Measurements from ENCODE around the gene DVL1.
"Not testable (repeated sequence)": the region's sequence is repeated elsewhere in the genome, so short reads cannot be mapped to it uniquely, and the experiment has no call there.

DVL1 gene

DNA sequence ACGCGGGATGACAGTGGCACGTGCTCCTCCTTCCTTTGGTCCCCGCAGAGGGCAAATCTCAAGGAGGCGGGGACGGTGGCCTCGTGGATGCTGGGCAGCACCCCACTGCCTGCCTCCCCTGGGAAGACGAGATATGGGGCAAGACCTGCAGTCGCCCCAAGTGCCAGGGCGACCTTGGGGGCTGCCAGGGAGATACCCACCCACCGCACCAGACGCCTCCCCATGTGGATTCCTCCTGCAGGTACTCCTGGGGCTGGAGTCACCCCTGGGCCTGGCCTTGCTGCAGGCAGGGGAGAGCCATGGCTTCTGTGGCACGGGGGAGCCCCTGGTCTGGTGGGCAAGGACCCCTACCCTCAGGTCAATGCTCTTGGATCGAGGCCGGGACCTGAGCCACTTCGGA lies 31.6 kb upstream of the DVL1 start:
- Histone ChIP-seq H3K4me1 (ENCODE audit: insufficient read depth, low read length) (no peaks in the 10 kb centered on the region), H3K9ac (ENCODE audit: low read depth, low read length) (no peak overlapping the region), H3K36me3 (ENCODE audit: insufficient read depth, low read length) (no peaks in the 10 kb centered on the region), H3K9me3 (ENCODE audit: control insufficient read depth, insufficient read depth, low read length) (no peaks in the 10 kb centered on the region)

- Histone ChIP-seq H3K4me1 (ENCODE audit: insufficient read depth, low read length) (no peaks in the 10 kb centered on the region), H3K9ac (ENCODE audit: low read depth, low read length) (no peak overlapping the region), H3K9me3 (ENCODE audit: control insufficient read depth, insufficient read depth, low read length) (no peaks in the 10 kb centered on the region), H3K36me3 (ENCODE audit: insufficient read depth, low read length) (no peaks in the 10 kb centered on the region)
These were observed 28.5 kb upstream of the DVL1 start for GRCh38 chr1:1377540-1378205.

DNA sequence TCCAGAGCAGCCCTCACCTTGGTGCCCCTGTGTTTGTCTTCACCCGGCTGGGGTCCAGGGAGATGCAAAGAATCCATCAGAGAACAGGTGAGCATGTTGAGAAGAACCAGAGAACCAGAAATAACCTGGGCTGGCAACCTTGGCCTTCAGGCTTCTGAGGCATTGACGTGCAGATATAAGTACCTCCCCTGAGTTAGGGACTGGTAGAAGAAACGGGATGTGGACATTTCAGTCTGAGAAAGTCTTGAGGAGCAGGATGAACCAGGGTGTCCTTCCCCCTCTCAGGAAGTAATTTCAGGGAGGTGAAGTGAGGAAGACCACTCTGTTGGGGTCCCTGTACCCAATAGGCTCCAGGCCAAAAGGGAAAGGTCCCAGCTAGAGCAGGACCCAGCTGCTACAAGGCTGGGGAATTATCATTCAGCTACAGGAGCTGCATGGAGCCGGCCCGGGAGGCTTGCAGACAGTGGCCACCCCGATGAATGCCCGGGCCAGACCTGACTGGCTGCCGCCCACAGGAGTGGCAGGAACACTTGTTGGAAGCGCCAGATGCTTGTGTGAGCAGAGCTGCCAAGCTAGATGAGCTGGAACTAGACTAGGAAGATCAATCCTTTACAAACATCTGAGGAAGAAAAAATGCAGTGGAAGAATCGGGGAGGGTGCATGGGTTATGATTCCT lies 27.5 kb upstream of the DVL1 start:
- Histone ChIP-seq H3K9ac (ENCODE audit: low read depth, low read length) (no peak overlapping the region), H3K36me3 (ENCODE audit: insufficient read depth, low read length) (no peaks in the 10 kb centered on the region), H3K4me1 (ENCODE audit: insufficient read depth, low read length) (no peaks in the 10 kb centered on the region), H3K9me3 (ENCODE audit: control insufficient read depth, insufficient read depth, low read length) (no peaks in the 10 kb centered on the region)

DNA sequence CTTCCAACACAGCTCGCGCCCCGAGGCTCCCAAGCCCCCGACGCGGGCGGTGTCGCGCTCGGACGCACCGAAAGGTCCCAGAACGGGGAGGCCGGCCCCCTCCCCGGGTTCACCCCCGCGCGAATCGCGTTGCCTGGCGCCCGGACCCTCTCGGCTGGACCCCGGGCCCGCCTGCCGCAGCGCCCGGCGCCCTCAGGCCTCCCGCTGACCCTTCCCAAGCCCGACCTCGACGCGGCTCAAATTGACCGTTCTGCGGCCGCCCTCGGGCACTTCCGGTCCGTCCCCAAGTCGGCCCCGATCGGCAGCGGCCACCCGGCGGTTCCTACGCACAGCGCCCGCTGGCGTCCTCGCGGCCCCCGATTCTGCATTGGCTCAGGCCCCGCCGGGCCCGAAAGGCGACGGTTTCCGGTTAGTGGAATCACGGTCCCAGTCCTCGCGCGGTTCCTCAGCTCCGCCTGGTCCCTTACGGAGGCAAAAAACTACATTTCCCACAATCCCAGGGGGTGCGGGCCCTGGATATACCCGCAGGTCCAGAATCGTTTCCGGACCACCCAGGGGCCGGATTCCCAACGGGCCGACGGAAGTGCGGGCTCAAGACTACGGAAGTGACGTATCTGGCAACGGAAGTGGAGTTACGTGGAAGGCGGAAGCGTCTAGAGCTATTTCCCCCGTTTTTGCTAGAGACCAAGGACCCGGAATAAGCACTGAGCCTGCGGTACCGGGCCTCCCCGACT lies 25.9 kb upstream of the DVL1 start, which contains the start of gene AURKAIP1:
Gene AURKAIP1, minus strand, starts transcription at position 279 of the 734 bp plus-strand sequence. CDS start 451 bp downstream, outside the sequence.
- Histone ChIP-seq H3K9me3 (ENCODE audit: control insufficient read depth, insufficient read depth, low read length) (no peaks in the 10 kb centered on the region), H3K9ac (ENCODE audit: low read depth, low read length) (peak within 1 kb of the TSS; percentile 93), H3K36me3 (ENCODE audit: insufficient read depth, low read length) (no peaks in the 10 kb centered on the region), H3K4me1 (ENCODE audit: insufficient read depth, low read length) (no peaks in the 10 kb centered on the region)

GRCh38 chr1:1374589-1374928 lies 25.3 kb upstream of the DVL1 start:
- H3K9ac ChIP-seq (ENCODE audit: low read depth, low read length): peak overlapping the region; percentile 93
- H3K36me3 ChIP-seq (ENCODE audit: insufficient read depth, low read length): no peaks in the 10 kb centered on the region
- no peaks in the 10 kb centered on the region for H3K9me3 ChIP-seq (ENCODE audit: control insufficient read depth, insufficient read depth, low read length)
- H3K4me1 ChIP-seq (ENCODE audit: insufficient read depth, low read length): no peaks in the 10 kb centered on the region

DNA sequence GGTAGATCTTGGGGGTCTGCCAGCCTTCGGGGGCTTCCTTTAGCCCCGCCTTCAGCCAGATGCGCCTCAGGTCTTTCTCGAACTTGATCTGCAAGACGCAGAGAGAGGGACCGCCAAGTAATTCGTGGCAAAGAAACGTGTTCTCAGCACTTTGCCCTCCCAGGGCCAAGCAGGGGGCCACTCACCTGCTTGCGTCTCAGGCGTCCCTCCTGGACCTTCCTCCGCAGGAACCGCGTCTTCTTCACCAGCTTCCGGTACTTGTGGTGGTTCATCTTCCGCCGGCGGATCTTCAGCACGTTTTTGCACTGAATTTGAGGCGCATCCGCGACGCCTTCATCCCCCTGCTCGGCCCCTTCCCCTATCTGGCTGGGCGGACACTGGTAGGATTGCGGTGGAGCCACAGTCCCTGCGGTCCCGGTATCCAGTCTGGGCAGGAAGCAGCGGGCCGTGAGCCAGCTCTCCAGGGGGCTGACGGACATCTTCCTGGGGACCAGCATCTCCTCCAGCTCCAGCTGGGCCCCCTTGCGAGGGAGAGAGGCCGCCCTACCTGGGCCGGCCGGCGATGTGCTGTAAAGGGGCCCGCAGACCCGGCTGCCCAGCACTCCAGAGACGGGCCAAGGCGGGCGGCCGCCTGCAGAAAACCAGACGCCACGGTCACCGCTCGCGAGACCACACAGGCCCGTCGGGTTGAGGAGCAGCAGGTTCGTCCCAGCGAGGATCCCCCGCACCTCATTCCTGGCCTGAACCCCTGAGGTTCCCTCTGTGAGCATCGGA lies 24.8 kb upstream of the DVL1 start:
- Histone ChIP-seq H3K36me3 (ENCODE audit: insufficient read depth, low read length) (no peaks in the 10 kb centered on the region), H3K4me1 (ENCODE audit: insufficient read depth, low read length) (no peaks in the 10 kb centered on the region), H3K9ac (ENCODE audit: low read depth, low read length) (peak overlapping the region; percentile 93), H3K9me3 (ENCODE audit: control insufficient read depth, insufficient read depth, low read length) (no peaks in the 10 kb centered on the region)

DNA sequence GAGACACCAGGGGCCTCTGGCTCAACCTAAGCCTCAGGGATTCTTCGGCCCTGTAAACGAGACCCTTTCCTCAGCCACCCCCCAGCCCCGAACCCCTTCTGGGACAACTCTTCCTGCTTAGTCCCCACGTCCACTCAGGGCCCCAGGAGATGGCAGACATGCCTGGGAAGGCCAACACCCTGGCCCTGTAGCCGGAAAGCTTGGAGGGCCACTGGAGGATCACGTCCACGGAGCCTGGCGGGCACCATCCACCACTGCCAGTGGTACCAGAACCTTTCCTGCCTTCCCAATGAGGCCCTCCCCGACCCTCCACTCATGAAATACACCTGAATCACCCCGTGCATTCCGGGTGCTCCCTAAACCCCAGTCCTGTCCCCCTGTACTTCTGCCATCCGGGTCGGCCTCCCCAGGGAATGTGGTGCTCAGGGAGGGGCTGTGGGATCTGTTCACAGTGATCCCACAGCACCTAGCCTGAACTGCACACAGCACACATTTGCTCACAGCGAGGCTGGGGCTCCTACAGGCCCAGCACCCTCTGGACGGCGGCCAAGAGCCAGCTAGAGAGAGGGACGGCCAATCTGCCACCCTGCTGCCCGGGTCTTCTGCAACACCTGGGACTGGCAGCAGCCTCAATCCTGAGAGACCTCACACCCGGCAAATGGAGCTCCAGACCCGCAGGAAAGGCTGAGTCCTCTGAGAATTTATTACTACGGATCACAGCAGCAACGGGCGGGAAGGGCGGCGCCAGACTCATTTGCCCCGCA lies 24.0 kb upstream of the DVL1 start:
- Histone ChIP-seq H3K9ac (ENCODE audit: low read depth, low read length) (no peak overlapping the region), H3K9me3 (ENCODE audit: control insufficient read depth, insufficient read depth, low read length) (no peaks in the 10 kb centered on the region), H3K36me3 (ENCODE audit: insufficient read depth, low read length) (no peaks in the 10 kb centered on the region), H3K4me1 (ENCODE audit: insufficient read depth, low read length) (no peaks in the 10 kb centered on the region)

DNA sequence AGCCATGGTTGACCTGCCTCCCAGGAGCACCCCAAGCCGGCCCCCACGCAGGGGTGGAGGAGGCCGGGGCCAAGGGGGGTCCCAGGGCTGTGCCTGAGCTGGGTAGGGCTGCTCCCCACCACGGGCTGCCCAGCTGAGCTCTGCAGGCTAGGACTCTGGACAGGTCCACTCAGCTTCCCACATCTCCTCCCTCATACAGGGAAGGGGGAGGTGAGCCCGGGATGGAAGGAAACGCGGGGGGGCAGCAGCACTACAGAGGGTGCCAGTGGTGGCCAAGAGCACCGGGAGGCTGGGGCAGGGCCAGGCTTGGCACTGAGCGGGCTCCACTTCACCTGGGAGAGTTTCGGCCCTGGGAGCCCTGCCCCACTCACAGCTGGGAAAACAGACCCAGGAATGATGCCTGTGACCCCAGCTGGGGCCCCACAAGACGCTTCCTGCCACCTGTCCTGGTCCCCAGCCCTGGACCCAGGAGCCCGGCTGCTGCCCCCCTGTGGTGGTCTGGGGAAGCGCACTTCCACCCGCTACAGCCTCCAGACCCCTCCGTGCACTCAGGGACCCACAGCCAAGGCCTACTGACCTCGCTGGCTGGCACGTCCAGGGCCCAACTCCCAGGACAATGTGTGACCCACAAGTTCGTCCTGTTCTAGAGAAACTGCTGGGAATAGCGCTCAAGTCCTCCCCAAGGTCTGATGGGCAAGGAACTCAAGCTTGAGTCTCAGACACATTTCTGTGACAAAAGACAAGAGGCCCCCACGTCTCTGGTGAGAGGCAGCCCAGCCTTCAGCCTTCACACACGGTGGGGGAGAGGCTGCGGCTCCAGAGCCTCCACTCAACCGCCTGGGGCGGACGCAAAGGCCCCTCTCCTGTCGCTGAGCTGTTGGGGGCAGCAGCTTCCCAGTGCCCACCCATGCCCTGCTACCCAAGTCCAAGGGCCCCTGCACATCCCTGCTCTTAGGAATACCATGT lies 22.8 kb upstream of the DVL1 start:
- no peaks in the 10 kb centered on the region for H3K36me3 ChIP-seq (ENCODE audit: insufficient read depth, low read length)
- no peak overlapping the region for H3K9ac ChIP-seq (ENCODE audit: low read depth, low read length)
- H3K4me1 ChIP-seq (ENCODE audit: insufficient read depth, low read length): no peaks in the 10 kb centered on the region
- no peaks in the 10 kb centered on the region; the same call in 1 of the 2 replicates for H3K9me3 ChIP-seq (ENCODE audit: control insufficient read depth, insufficient read depth, low read length)

DNA sequence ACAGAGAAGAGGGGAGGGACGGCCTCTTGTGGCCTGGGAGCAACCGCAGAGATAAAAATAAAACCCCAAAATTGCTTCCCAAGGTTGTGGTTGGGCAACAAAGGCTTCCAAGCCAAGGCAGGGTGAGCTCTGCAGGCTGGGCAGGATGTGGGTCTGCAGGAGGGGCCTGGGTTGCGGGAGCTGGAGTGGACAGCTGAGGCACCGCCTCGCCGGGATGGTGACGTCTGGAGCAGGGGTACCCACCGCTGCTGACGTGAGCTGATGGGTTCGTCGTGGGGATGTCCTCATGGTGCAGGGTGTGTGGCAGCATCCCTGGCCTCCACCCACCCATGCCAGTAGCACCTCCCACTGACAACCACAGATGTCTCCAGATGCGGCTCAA lies 22.1 kb upstream of the DVL1 start:
- Histone ChIP-seq H3K9me3 (ENCODE audit: control insufficient read depth, insufficient read depth, low read length) (no peaks in the 10 kb centered on the region; the same call in none of the 2 replicates), H3K9ac (ENCODE audit: low read depth, low read length) (no peak overlapping the region), H3K36me3 (ENCODE audit: insufficient read depth, low read length) (no peaks in the 10 kb centered on the region), H3K4me1 (ENCODE audit: insufficient read depth, low read length) (no peaks in the 10 kb centered on the region)

DNA sequence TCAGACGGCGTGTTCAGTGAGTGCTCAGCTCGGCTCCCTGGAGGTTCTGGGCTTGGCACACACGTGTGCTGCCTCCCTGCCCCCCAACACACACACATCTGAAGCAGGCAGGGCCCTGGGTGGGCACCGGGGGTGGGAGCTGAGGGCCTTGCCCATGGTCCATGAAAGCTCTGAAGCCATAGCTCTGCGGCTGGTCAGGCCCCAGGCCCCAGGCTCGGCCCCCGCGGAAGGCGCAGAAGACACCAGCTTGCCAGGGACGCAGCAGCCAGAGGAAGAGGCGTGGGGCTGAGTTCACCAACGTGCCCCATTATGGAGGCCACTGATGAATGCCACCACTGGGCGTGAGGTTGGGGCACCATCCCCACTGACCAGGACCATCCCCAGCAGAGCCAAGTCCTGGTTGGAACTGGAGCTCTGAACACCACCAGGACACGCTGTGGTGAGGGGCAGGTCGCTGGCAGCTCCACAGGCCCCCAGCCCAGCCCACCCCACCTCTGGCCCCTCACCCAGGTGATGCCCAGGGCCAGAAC lies 21.6 kb upstream of the DVL1 start:
- no peak overlapping the region for H3K9ac ChIP-seq (ENCODE audit: low read depth, low read length)
- no peaks in the 10 kb centered on the region; the same call in none of the 2 replicates for H3K9me3 ChIP-seq (ENCODE audit: control insufficient read depth, insufficient read depth, low read length)

GRCh38 chr1:1370094-1370493 lies 20.9 kb upstream of the DVL1 start:
- H3K4me1 ChIP-seq (ENCODE audit: insufficient read depth, low read length); H3K9ac ChIP-seq (ENCODE audit: low read depth, low read length); H3K9me3 ChIP-seq (ENCODE audit: control insufficient read depth, insufficient read depth, low read length); H3K36me3 ChIP-seq (ENCODE audit: insufficient read depth, low read length): not testable (repeated sequence)

More for the DNA sequence above, 21.6 kb upstream of the DVL1 start:
- Histone ChIP-seq H3K4me1 (ENCODE audit: insufficient read depth, low read length) (no peaks in the 10 kb centered on the region), H3K36me3 (ENCODE audit: insufficient read depth, low read length) (no peaks in the 10 kb centered on the region)

DNA sequence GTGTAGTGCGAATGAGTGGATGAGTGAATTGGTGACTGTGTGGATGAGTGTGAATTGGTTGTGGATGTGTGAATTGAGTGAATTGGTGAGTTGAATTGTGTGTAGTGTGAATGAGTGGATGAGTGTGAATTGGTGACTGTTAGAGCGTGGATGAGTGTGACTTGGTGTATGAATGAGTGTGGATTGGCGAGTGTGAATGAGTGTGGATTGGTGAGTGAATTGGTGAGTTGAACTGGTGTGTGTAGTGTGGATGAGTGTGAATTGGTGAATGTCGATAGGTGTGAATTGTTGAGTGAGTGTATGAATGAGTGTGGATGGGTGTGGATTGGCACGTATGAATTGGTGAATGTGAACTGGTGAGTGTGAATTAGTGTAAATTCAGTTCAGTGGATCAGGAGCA lies 18.1 kb upstream of the DVL1 start:
- no peaks in the 10 kb centered on the region for H3K4me1 ChIP-seq (ENCODE audit: insufficient read depth, low read length)
- no peaks in the 10 kb centered on the region for H3K36me3 ChIP-seq (ENCODE audit: insufficient read depth, low read length)
- no peaks in the 10 kb centered on the region; the same call in none of the 2 replicates for H3K9me3 ChIP-seq (ENCODE audit: control insufficient read depth, insufficient read depth, low read length)
- H3K9ac ChIP-seq (ENCODE audit: low read depth, low read length): no peak overlapping the region

GRCh38 chr1:1366699-1367066 lies 17.5 kb upstream of the DVL1 start:
- no peaks in the 10 kb centered on the region for H3K36me3 ChIP-seq (ENCODE audit: insufficient read depth, low read length)
- no peak overlapping the region for H3K9ac ChIP-seq (ENCODE audit: low read depth, low read length)
- no peaks in the 10 kb centered on the region; the same call in 1 of the 2 replicates for H3K4me1 ChIP-seq (ENCODE audit: insufficient read depth, low read length)
- no peaks in the 10 kb centered on the region; the same call in none of the 2 replicates for H3K9me3 ChIP-seq (ENCODE audit: control insufficient read depth, insufficient read depth, low read length)

Measured in ES-I3 (cell line).